HEK293T (cell line): ENCODE data around the gene ANO7.

Experiments
- BHLHE40 ChIP-seq: fragments of 450-650 bp; IDR thresholded peaks from 2 replicates; pipeline ENCODE4 v1.6.1; 2016; ENCODE audit warnings: mild to moderate bottlenecking, moderate library complexity, borderline replicate concordance
- ELF4 ChIP-seq: fragments of 450-650 bp; IDR thresholded peaks from 2 replicates; pipeline ENCODE4 v1.6.1; 2017; ENCODE audit warnings: antibody characterized with exemption
- FOXM1 ChIP-seq: fragments of 450-650 bp; IDR thresholded peaks from 2 replicates; pipeline ENCODE4 v1.6.1; 2017; ENCODE audit warnings: mild to moderate bottlenecking, borderline replicate concordance
- ZNF384 ChIP-seq: fragments of 450-650 bp; IDR thresholded peaks from 2 replicates; pipeline ENCODE4 v1.6.1; 2016

- TF ChIP-seq BHLHE40 (no peak), FOXM1 (no peak), ZNF384 (no peak), ELF4 (no peak)
Observed at GRCh38 chr2:241248289-241248688, 59.8 kb downstream of the ANO7 start.
